ENCODE data around the gene CORT. TPM values are rescaled to one million over a fixed set of nuclear protein-coding genes. Genes with fewer than 3 reads are reported as not detected.

Gene CORT
- polyA plus RNA-seq, 1 donor from 2014 or later = 0.81 TPM

DNA sequence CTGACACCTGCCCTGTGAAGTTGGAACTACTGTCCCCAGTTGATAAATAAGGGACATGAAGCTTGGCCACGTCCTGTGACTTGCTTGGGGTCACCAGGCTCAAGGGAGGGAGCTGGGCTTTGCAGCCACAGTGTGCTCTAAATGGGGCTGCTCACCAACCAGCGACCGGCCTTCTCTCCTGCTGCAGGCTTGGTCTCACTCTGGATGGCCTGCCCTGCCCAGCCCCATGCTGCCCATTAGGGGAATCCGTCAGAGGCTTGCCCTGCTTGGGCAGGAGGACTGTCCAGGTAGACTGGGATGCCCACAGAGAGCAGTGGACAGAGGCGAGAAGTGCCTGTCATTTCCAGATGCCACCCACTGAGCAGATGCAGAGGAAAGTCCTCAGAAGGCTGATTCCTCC lies 20.8 kb upstream of the CORT start:
- Histone ChIP-seq H3F3A (ENCODE audit: insufficient read depth, low read length, poor library complexity, severe bottlenecking) (no peaks in the 10 kb centered on the region), H3K4me2 (ENCODE audit: low read length) (no peak overlapping the region), H4K20me1 (ENCODE audit: insufficient read depth) (no peaks in the 10 kb centered on the region), H3K4me3 (ENCODE audit: low read length) (no peak overlapping the region), H3K27ac (ENCODE audit: low read length) (no peak overlapping the region), H3K9me3 (ENCODE audit: low read length) (no peaks in the 10 kb centered on the region), H3K27me3 (ENCODE audit: insufficient read depth, low read depth, low read length) (no peaks in the 10 kb centered on the region), H3K79me2 (replicated peaks; ENCODE audit: insufficient read depth, low read length) (peaks cover 5% of the 10 kb centered on the region), H3K36me3 (ENCODE audit: insufficient read depth, low read length) (no peaks in the 10 kb centered on the region), H3K9ac (ENCODE audit: low read length) (no peak overlapping the region), H3K9me2 (ENCODE audit: insufficient read depth, low read length) (no peaks in the 10 kb centered on the region), H2AFZ (ENCODE audit: low read depth, low read length) (no peak overlapping the region)
- TF ChIP-seq, protein P1, sequence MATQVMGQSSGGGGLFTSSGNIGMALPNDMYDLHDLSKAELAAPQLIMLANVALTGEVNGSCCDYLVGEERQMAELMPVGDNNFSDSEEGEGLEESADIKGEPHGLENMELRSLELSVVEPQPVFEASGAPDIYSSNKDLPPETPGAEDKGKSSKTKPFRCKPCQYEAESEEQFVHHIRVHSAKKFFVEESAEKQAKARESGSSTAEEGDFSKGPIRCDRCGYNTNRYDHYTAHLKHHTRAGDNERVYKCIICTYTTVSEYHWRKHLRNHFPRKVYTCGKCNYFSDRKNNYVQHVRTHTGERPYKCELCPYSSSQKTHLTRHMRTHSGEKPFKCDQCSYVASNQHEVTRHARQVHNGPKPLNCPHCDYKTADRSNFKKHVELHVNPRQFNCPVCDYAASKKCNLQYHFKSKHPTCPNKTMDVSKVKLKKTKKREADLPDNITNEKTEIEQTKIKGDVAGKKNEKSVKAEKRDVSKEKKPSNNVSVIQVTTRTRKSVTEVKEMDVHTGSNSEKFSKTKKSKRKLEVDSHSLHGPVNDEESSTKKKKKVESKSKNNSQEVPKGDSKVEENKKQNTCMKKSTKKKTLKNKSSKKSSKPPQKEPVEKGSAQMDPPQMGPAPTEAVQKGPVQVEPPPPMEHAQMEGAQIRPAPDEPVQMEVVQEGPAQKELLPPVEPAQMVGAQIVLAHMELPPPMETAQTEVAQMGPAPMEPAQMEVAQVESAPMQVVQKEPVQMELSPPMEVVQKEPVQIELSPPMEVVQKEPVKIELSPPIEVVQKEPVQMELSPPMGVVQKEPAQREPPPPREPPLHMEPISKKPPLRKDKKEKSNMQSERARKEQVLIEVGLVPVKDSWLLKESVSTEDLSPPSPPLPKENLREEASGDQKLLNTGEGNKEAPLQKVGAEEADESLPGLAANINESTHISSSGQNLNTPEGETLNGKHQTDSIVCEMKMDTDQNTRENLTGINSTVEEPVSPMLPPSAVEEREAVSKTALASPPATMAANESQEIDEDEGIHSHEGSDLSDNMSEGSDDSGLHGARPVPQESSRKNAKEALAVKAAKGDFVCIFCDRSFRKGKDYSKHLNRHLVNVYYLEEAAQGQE (IDR thresholded peaks at IDR 0.05; ENCODE audit: borderline replicate concordance) = no peak
- TF ChIP-seq TAF1 (IDR thresholded peaks at IDR 0.05; ENCODE audit: low read depth) (no peak), MXI1 (conservative IDR thresholded peaks at IDR 0.05; ENCODE audit: poor library complexity, severe bottlenecking) (no peak), EZH2 (IDR thresholded peaks at IDR 0.05; ENCODE audit: borderline replicate concordance, insufficient read depth, low read length, poor library complexity, severe bottlenecking) (no peak), EP300 (conservative IDR thresholded peaks at IDR 0.05; ENCODE audit: poor library complexity, severe bottlenecking) (no peak), RAD21 (conservative IDR thresholded peaks at IDR 0.05) (no peak), SMC3 (conservative IDR thresholded peaks at IDR 0.05; ENCODE audit: poor library complexity) (no peak), POLR2AphosphoS5 (IDR thresholded peaks at IDR 0.05) (no peak)
- TF ChIP-seq, protein P2, sequence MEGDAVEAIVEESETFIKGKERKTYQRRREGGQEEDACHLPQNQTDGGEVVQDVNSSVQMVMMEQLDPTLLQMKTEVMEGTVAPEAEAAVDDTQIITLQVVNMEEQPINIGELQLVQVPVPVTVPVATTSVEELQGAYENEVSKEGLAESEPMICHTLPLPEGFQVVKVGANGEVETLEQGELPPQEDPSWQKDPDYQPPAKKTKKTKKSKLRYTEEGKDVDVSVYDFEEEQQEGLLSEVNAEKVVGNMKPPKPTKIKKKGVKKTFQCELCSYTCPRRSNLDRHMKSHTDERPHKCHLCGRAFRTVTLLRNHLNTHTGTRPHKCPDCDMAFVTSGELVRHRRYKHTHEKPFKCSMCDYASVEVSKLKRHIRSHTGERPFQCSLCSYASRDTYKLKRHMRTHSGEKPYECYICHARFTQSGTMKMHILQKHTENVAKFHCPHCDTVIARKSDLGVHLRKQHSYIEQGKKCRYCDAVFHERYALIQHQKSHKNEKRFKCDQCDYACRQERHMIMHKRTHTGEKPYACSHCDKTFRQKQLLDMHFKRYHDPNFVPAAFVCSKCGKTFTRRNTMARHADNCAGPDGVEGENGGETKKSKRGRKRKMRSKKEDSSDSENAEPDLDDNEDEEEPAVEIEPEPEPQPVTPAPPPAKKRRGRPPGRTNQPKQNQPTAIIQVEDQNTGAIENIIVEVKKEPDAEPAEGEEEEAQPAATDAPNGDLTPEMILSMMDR (IDR thresholded peaks at IDR 0.05; ENCODE audit: poor library complexity, severe bottlenecking) = no peak

DNA sequence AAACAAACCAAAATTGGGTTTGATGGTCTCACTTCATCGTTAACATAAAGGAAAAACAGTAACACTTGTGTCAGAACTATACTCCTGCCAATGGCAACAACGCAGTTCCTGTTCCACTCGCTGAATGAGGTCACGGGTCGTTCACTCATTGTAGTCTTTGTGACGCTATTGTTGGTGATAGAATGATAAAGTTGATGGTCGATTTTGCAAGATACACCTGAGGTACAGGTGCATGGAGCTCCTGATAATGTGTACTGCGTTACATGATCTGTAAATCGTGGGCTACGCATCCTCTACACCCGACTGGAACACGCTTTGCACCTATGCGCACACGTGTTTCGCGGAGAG lies 20.0 kb upstream of the CORT start:
- Histone ChIP-seq H3K27me3 (ENCODE audit: insufficient read depth, low read depth, low read length) (no peaks in the 10 kb centered on the region), H2AFZ (ENCODE audit: low read depth, low read length) (peak overlapping the region; percentile 97), H3F3A (ENCODE audit: insufficient read depth, low read length, poor library complexity, severe bottlenecking) (no peaks in the 10 kb centered on the region), H3K79me2 (replicated peaks; ENCODE audit: insufficient read depth, low read length) (peaks cover 5% of the 10 kb centered on the region), H3K36me3 (ENCODE audit: insufficient read depth, low read length) (no peaks in the 10 kb centered on the region), H3K4me3 (ENCODE audit: low read length) (peak overlapping the region; percentile 98), H3K9me3 (ENCODE audit: low read length) (no peaks in the 10 kb centered on the region), H3K9me2 (ENCODE audit: insufficient read depth, low read length) (no peaks in the 10 kb centered on the region), H4K20me1 (ENCODE audit: insufficient read depth) (no peaks in the 10 kb centered on the region), H3K27ac (ENCODE audit: low read length) (no peak overlapping the region), H3K9ac (ENCODE audit: low read length) (peak overlapping the region; percentile 91), H3K4me2 (ENCODE audit: low read length) (no peak overlapping the region)
- TF ChIP-seq EP300 (conservative IDR thresholded peaks at IDR 0.05; ENCODE audit: poor library complexity, severe bottlenecking) (no peak), TAF1 (IDR thresholded peaks at IDR 0.05; ENCODE audit: low read depth) (no peak), POLR2AphosphoS5 (IDR thresholded peaks at IDR 0.05) (no peak), RAD21 (conservative IDR thresholded peaks at IDR 0.05) (no peak), SMC3 (conservative IDR thresholded peaks at IDR 0.05; ENCODE audit: poor library complexity) (no peak), MXI1 (conservative IDR thresholded peaks at IDR 0.05; ENCODE audit: poor library complexity, severe bottlenecking) (no peak), EZH2 (IDR thresholded peaks at IDR 0.05; ENCODE audit: borderline replicate concordance, insufficient read depth, low read length, poor library complexity, severe bottlenecking) (no peak)
- TF ChIP-seq, protein P1 (IDR thresholded peaks at IDR 0.05; ENCODE audit: borderline replicate concordance) = no peak
- TF ChIP-seq, protein P2 (IDR thresholded peaks at IDR 0.05; ENCODE audit: poor library complexity, severe bottlenecking) = no peak

Measured in neural cell (in vitro differentiated cells).